OCI-LY7 (cell line): ENCODE data around the gene E2F2. TPM values are rescaled to one million over a fixed set of nuclear protein-coding genes. Genes with fewer than 3 reads are reported as not detected.

Experiments
- BruUV-seq: library from RNA; stranded (reverse); fragments of 400-500 nt; replicated peaks from 2 replicates; lab custom pipeline; 2021; lab: Mats Ljungman, UMichigan
- CTCF ChIA-PET: fragments of 300-600 bp; sonication (Branson Sonifier 250); formaldehyde crosslinking; loops from one replicate; lab custom pipeline; 2022; ENCODE audit warnings: antibody characterized with exemption; ENCODE audit not compliant: unreplicated experiment; lab: Charles Lee
- POLR2A ChIA-PET: fragments of 300-600 bp; sonication (Branson Sonifier 250); formaldehyde crosslinking; loops from one replicate; lab custom pipeline; 2022; ENCODE audit warnings: antibody characterized with exemption; lab: Charles Lee
- DNase-seq: peaks from one replicate; pipeline ENCODE4 v3.0.0-alpha.2; 2015; ENCODE audit warnings: low spot score
- H2AFZ ChIP-seq: fragments of 200-600 bp; sonication (generic), shearing (Covaris generic); 2 replicates; pipeline ENCODE4 v1.6.1; 2014; ENCODE audit warnings: mild to moderate bottlenecking, antibody characterized with exemption, low read length, moderate library complexity
- H3K27ac ChIP-seq: fragments of 200-600 bp; sonication (generic); 2 replicates; pipeline ENCODE4 v1.5.1; 2014; ENCODE audit warnings: mixed run types, low read depth, mild to moderate bottlenecking, moderate library complexity, low read length, inconsistent platforms; ENCODE audit not compliant: poor library complexity, severe bottlenecking
- H3K36me3 ChIP-seq: fragments of 200-600 bp; sonication (generic); 2 replicates; pipeline ENCODE4 v1.6.1; 2014; ENCODE audit warnings: mild to moderate bottlenecking, antibody characterized with exemption, low read length, moderate library complexity, mixed read lengths; ENCODE audit not compliant: insufficient read depth
- H3K4me1 ChIP-seq: fragments of 200-600 bp; sonication (generic); 2 replicates; pipeline ENCODE4 v1.5.1; 2014; ENCODE audit warnings: mild to moderate bottlenecking, low read length; ENCODE audit not compliant: insufficient read depth, poor library complexity, severe bottlenecking
- H3K4me2 ChIP-seq: fragments of 200-600 bp; sonication (generic); 2 replicates; pipeline ENCODE4 v1.6.1; 2014; ENCODE audit warnings: mild to moderate bottlenecking, low read length
- H3K4me3 ChIP-seq: fragments of 200-600 bp; sonication (generic); 2 replicates; pipeline ENCODE4 v1.5.1; 2014; ENCODE audit warnings: mild to moderate bottlenecking, low read depth, low read length; ENCODE audit not compliant: poor library complexity, severe bottlenecking
- H3K79me2 ChIP-seq: fragments of 200-600 bp; sonication (generic); 2 replicates; pipeline ENCODE4 v1.6.1; 2016; ENCODE audit warnings: low read depth, mild to moderate bottlenecking, low read length, moderate library complexity, mixed read lengths; ENCODE audit not compliant: insufficient read depth
- H3K9me2 ChIP-seq: fragments of 200-600 bp; sonication (generic); 2 replicates; pipeline ENCODE4 v1.6.1; 2016; ENCODE audit warnings: mild to moderate bottlenecking, low read length, mixed read lengths; ENCODE audit not compliant: insufficient read depth
- H3K9me3 ChIP-seq: fragments of 200-600 bp; sonication (generic); 2 replicates; pipeline ENCODE4 v1.6.1; 2014; ENCODE audit warnings: mild to moderate bottlenecking, mixed run types, low read length, mixed read lengths
- H4K20me1 ChIP-seq: fragments of 200-600 bp; sonication (generic); 2 replicates; pipeline ENCODE4 v1.6.1; 2014; ENCODE audit warnings: mild to moderate bottlenecking, antibody characterized with exemption, low read length, moderate library complexity, mixed read lengths; ENCODE audit not compliant: insufficient read depth
- EZH2phosphoT487 ChIP-seq: fragments of 200-600 bp; sonication (generic); IDR thresholded peaks from 2 replicates; pipeline ENCODE4 v1.6.1; 2018; ENCODE audit warnings: low read depth, borderline replicate concordance, mild to moderate bottlenecking, mixed run types, antibody characterized with exemption, low read length, moderate library complexity, mixed read lengths
- intact Hi-C: fragments of 100-400 bp; cut with micrococcal nuclease; formaldehyde crosslinking; loops from one replicate; pipeline ENCODE4 v1.10.0; 2022; ENCODE audit not compliant: unreplicated experiment
- total RNA-seq, 2 experiments: library from RNA; depleted of rRNA in 1 of 2; stranded (reverse); fragments of >200 nt in 1 of 2; shearing (Covaris generic) in 1 of 2; gene quantifications; 2 replicates each; pipeline ENCODE4 v1.2.3, GENCODE V29; 2014 to 2022
- TF ChIP-seq, protein P1 (sequence below): fragments of 200-600 bp; sonication (generic); conservative IDR thresholded peaks from 2 replicates; pipeline ENCODE4 v1.5.1; 2014; ENCODE audit warnings: mild to moderate bottlenecking, antibody characterized with exemption, low read length, moderate library complexity, mixed read lengths

The E2F2 gene
- total RNA-seq, 2 experiments from 2014 or later, result 203 to 212 TPM

DNA sequence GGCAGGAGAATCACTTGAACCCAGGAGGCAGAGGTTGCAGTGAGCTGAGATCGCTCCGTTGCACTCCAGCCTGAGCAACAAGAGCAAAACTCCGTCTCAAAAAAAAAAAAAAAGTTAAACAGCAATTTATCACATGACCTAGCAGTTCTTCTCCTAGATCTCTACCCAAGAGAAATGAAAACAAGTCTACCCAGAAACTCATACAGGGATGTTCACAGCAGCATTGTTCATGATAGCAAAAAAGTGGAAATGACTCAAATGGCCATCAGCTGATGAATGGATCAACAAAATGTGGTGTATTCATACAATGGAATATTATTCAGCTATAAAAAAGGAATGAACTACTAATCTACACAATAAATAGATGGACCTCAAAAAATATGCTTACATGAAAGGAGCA lies 40.4 kb upstream of the E2F2 start:
- H3K27ac ChIP-seq, result peak overlapping the region; percentile 11
- H4K20me1 ChIP-seq, result no peaks in the 10 kb centered on the region
- no peak overlapping the region for H2AFZ ChIP-seq
- H3K9me3 ChIP-seq, result no peaks in the 10 kb centered on the region
- no peak overlapping the region for H3K4me3 ChIP-seq
- ChIA-PET POLR2A (interaction anchor here (0.6 to 12.1 kb wide), 5 partner anchors 13 to 309 kb away, joined by 3 to 259 read pairs (median 21); partner anchors contain the start of gene ID3), CTCF (interaction anchor here (0.9 to 1.1 kb wide), 2 partner anchors 14 to 51 kb away, joined by 3 read pairs; no protein-coding TSS in a partner anchor)
- no peaks in the 10 kb centered on the region for H3K9me2 ChIP-seq
- DNase-seq, result no peak
- H3K36me3 ChIP-seq, result no peaks in the 10 kb centered on the region
- intact Hi-C loops, result no loop called here
- H3K4me2 ChIP-seq, result no peak overlapping the region
- BruUV-seq, result no TSS peak
- TF ChIP-seq, protein P1, sequence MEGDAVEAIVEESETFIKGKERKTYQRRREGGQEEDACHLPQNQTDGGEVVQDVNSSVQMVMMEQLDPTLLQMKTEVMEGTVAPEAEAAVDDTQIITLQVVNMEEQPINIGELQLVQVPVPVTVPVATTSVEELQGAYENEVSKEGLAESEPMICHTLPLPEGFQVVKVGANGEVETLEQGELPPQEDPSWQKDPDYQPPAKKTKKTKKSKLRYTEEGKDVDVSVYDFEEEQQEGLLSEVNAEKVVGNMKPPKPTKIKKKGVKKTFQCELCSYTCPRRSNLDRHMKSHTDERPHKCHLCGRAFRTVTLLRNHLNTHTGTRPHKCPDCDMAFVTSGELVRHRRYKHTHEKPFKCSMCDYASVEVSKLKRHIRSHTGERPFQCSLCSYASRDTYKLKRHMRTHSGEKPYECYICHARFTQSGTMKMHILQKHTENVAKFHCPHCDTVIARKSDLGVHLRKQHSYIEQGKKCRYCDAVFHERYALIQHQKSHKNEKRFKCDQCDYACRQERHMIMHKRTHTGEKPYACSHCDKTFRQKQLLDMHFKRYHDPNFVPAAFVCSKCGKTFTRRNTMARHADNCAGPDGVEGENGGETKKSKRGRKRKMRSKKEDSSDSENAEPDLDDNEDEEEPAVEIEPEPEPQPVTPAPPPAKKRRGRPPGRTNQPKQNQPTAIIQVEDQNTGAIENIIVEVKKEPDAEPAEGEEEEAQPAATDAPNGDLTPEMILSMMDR, result no peak
- TF ChIP-seq EZH2phosphoT487, result no peak
- peaks cover 94% of the 10 kb centered on the region for H3K4me1 ChIP-seq
- peaks cover 15% of the 10 kb centered on the region; the same call in 1 of the 2 replicates for H3K79me2 ChIP-seq

DNA sequence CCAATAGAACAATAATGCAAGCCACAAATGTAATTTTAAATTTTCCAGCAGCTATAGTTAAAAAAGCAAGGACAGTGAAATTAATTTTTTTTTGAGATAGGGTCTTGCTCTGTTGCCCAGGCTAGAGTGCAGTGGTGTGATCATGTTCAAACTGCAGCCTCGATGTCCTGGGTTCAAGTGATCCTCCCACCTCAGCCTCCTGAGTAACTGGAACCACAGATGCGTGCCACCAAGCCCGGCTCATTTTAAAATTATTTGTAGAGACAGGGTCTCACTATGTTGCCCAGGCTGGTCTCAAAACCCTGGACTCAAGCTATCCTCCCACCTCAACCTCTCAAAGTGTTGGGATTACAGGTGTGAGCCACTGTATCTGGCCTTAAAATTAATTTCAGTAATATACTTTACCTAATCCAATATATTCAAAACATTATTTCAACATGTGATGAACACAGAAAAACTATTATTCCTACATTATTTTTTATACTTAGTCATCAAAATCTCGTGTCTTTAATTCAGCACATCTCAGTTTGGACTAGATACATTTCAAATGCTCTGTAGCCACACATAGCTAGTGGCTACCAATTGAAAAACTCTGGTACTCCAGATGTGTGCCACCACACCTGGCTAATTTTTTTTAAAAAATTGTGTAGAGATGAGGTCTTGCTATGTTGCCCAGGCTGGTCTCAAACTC lies 39.1 kb upstream of the E2F2 start:
- CTCF ChIA-PET, result no interaction called here
- intact Hi-C loops, result no loop called here
- Histone ChIP-seq H3K4me3 (no peak overlapping the region), H3K9me2 (no peaks in the 10 kb centered on the region), H3K27ac (peak overlapping the region; percentile 33), H3K9me3 (no peaks in the 10 kb centered on the region), H3K4me2 (peak overlapping the region; percentile 3; the same call in 1 of the 2 replicates), H2AFZ (no peak overlapping the region; the same call in 1 of the 2 replicates), H3K4me1 (peaks cover 89% of the 10 kb centered on the region), H3K79me2 (peaks cover 5% of the 10 kb centered on the region; the same call in 1 of the 2 replicates), H4K20me1 (no peaks in the 10 kb centered on the region), H3K36me3 (no peaks in the 10 kb centered on the region)
- DNase-seq, result no peak
- POLR2A ChIA-PET, result interaction anchor here (0.6 to 12.1 kb wide), 5 partner anchors 11 to 58 kb away, joined by 3 to 259 read pairs (median 8); partner anchors contain the start of gene ID3
- no TSS peak for BruUV-seq
- TF ChIP-seq, protein P1, result no peak
- TF ChIP-seq EZH2phosphoT487, result no peak
